ENCODE data around the gene CCDC71L.

- TF ChIP-seq CTCF (IDR thresholded peaks at IDR 0.05) (no peak), EP300 (IDR thresholded peaks at IDR 0.05) (no peak), POLR2A (IDR thresholded peaks at IDR 0.05; ENCODE audit: low read depth) (no peak)
Measured at GRCh38 chr7:106683941-106684340, 23.0 kb upstream of the CCDC71L start.
